NCI-H526 treated with DMSO at 0.1 percent for 48 hours (cell line): ENCODE results near the gene NRG3.
"Not testable (repeated sequence)": the region's sequence is repeated elsewhere in the genome, so short reads cannot be mapped to it uniquely, and the experiment has no call there.

Experiments used
- DNase-seq: peaks from one replicate; lab custom pipeline; 2025; lab: John Stamatoyannopoulos, UW

The NRG3 gene

DNA sequence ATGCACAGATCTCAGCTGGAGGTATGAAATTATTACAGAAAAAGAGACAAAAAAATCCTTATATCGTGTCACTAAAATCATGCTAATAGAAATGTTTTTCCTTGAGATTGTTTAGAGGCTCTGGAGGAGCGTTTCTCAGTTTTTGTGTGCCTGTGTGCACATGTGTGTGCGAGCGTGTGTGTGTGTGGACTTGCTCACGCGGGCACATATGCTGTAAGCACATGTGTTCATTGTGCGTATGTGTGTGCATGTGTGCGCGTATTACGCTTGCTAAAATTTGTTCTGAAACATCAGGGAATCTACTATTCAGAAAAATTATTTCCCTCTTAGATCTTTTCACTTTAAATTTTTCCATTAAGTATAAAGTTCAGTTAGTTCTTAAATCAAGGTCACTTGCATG, 1111.2 kb downstream of the NRG3 start:
- DNase-seq, result no peak

- not testable (repeated sequence) for DNase-seq
Observed at GRCh38 chr10:83006479-83006878, 1131.5 kb downstream of the NRG3 start.

GRCh38 chr10:83007510-83007909, 1132.5 kb downstream of the NRG3 start:
- DNase-seq, result no peak

- no peak for DNase-seq
Observed at GRCh38 chr10:83012866-83013265, 1137.9 kb downstream of the NRG3 start.

DNA sequence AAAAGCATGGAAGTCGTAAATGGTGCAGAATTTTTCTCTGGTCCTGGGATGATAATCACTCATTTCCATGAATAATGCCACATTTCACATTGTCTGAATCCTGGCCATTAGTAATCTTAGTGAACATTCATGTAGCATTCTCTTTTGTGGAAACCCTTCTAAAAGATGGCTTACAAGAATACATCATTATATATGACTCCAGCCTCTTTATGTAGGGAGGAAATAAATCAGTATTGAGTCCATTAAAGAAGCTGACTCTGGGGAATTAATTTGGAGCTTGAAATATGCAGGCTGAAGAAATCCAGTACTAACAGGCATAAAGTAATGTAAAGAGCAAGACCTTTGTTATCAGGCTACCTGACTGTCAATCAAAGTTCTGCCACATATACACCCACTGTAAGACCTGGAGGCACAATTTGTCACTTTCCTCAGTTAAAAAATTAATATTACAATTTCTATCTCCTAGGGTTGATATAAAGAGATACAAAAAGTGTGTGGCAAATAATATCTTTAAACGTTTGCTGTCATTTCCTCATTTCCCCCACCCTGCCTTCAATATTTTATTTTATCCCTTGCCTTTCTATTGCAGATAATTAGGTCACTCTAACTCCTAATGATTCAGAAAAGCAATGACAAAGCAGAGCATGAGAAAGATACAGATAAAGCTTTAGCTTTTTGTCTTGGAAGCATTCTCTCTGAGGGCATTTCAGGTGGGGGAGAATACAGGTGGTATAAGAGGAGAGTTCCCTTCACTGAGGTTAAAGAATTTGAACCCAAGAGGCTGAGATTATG, 1142.3 kb downstream of the NRG3 start:
- no peak for DNase-seq

DNA sequence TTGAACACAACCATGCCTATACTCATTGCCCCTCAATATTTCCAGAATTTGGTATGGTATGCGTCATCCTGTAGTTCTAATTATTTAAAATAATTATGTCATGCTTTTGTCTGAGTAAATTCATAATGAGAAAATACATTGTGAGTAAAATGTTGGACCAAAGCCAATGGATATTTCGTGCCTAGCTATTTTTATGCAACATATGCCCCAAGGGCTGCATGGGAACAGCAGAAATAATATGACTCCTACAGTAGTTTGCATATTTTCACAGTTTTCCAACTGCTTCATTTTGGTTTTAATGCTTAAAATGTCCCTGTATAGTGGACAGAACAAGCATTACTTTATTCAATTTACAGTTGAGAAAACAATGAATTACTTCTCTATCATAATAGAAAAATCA, 1148.7 kb downstream of the NRG3 start:
- DNase-seq, result no peak
